CD4-positive, alpha-beta memory T cell (primary cell): ENCODE results near the gene DNAJB4. TPM values are rescaled to one million over a fixed set of nuclear protein-coding genes. Genes with fewer than 3 reads are reported as not detected.

Experiments
- CTCF ChIA-PET: fragments of 350-600 bp; sonication (Branson Sonifier 250); formaldehyde crosslinking; loops from one replicate; lab custom pipeline; 2021; ENCODE audit warnings: inconsistent platforms; ENCODE audit not compliant: partially characterized antibody; lab: Charles Lee
- POLR2A ChIA-PET: fragments of 350-600 bp; sonication (Branson Sonifier 250); formaldehyde crosslinking; loops from one replicate; lab custom pipeline; 2021; ENCODE audit not compliant: partially characterized antibody; lab: Charles Lee
- DNase-seq, 5 donors: peaks; one replicate each; pipeline versions ENCODE4 v3.0.0 to v3.0.0-alpha.2; 2020 to 2022; ENCODE audit warnings: mixed read lengths in 1 of 5
- H3K27ac ChIP-seq: one replicate; pipeline ENCODE4 v1.7.0; 2013; ENCODE audit warnings: low read depth, low read length
- H3K27me3 ChIP-seq: 2 replicates; pipeline ENCODE4 v1.7.0; 2013; ENCODE audit warnings: mild to moderate bottlenecking, low read length, moderate library complexity; ENCODE audit not compliant: insufficient read depth
- H3K36me3 ChIP-seq: 2 replicates; pipeline ENCODE4 v1.7.0; 2013; ENCODE audit warnings: mild to moderate bottlenecking, low read length, moderate library complexity; ENCODE audit not compliant: insufficient read depth
- H3K4me1 ChIP-seq: 2 replicates; pipeline ENCODE4 v1.7.0; 2013; ENCODE audit warnings: mild to moderate bottlenecking, low read length, moderate library complexity; ENCODE audit not compliant: insufficient read depth
- H3K4me3 ChIP-seq, 2 donors: one replicate each; pipeline ENCODE4 v1.7.0; 2013; ENCODE audit warnings: low read length in 2 of 2, mild to moderate bottlenecking in 1 of 2
- H3K9me3 ChIP-seq, 2 donors: one replicate each; pipeline ENCODE4 v1.7.0; 2013; ENCODE audit warnings: low read length in 2 of 2, control low read depth in 1 of 2; ENCODE audit not compliant: control insufficient read depth in 1 of 2
- H3K27ac Mint-ChIP-seq, 7 donors: one replicate each; pipeline ENCODE4 v1.8.0; 2020 to 2021; ENCODE audit warnings: mixed read lengths in 7 of 7, mild to moderate bottlenecking in 6 of 7, inconsistent platforms in 3 of 7, moderate library complexity in 3 of 7
- H3K27me3 Mint-ChIP-seq, 2 donors: one replicate each; pipeline ENCODE4 v1.8.0; 2020 to 2021; ENCODE audit warnings: mixed read lengths in 2 of 2
- H3K36me3 Mint-ChIP-seq, 2 donors: one replicate each; pipeline ENCODE4 v1.8.0; 2020 to 2021; ENCODE audit warnings: mixed read lengths in 2 of 2, inconsistent platforms in 1 of 2, mild to moderate bottlenecking in 1 of 2
- H3K4me1 Mint-ChIP-seq, 4 donors: one replicate each; pipeline ENCODE4 v1.8.0; 2020 to 2021; ENCODE audit warnings: mixed read lengths in 4 of 4, mild to moderate bottlenecking in 1 of 4
- H3K4me3 Mint-ChIP-seq, 8 donors: one replicate each; pipeline ENCODE4 v1.8.0; 2020 to 2021; ENCODE audit warnings: mixed read lengths in 8 of 8, mild to moderate bottlenecking in 7 of 8, moderate library complexity in 6 of 8, inconsistent platforms in 3 of 8
- H3K9me3 Mint-ChIP-seq, 8 donors: one replicate each; pipeline ENCODE4 v1.8.0; 2020 to 2021; ENCODE audit warnings: mixed read lengths in 8 of 8, mild to moderate bottlenecking in 5 of 8, inconsistent platforms in 3 of 8, moderate library complexity in 1 of 8
- intact Hi-C: fragments of 100-400 bp; cut with micrococcal nuclease; formaldehyde crosslinking; loops from one replicate; pipeline ENCODE4 v1.15.1; 2023
- polyA plus RNA-seq, 2 donors: library from polyadenylated mRNA; unstranded; fragments of 300-500 nt; fragmentation: Illumina TruSeq; gene quantifications; one replicate each; pipeline ENCODE4 v1.2.3, GENCODE V29; 2021
- total RNA-seq, 2 experiments: library from RNA; stranded (reverse); gene quantifications; one replicate each; pipeline ENCODE4 v1.2.3, GENCODE V29; 2021

The DNAJB4 gene
- total and polyA plus RNA-seq, 4 experiments from 2014 or later = 8.7 to 18.3 (median 12.6) TPM

DNA sequence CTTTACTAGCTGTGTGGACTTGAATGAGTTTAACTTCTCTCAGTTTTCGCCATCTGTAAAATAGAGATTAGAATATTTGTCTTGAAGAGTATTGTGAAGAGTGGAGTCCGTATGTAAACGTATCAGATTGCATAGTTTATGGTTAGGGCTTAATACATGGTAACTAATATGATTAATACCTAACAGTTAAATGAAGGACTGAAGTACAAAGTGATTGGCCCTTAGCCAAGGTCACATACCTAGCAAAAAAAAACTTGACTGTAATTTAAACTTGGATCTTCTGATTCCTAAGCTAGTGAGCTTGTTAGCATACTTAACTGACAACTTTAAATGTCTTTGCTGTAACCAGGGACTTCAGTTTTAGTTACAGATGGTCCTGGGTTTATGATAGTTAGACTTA is 42.9 kb downstream of the DNAJB4 start:
- POLR2A ChIA-PET = no interaction called here
- H3K27ac ChIP-seq = no peak overlapping the region
- no peak overlapping the region for H3K4me3 ChIP-seq
- H3K4me1 Mint-ChIP-seq = peaks cover 5 to 26% (median 18%) of the 10 kb centered on the region in 4 donors
- no peaks in the 10 kb centered on the region for H3K36me3 ChIP-seq
- no peak overlapping the region for H3K27ac Mint-ChIP-seq
- H3K9me3 Mint-ChIP-seq = peaks cover 0 to 4% (median 0%) of the 10 kb centered on the region in 8 donors
- H3K27me3 Mint-ChIP-seq = peaks cover 34 to 42% of the 10 kb centered on the region in 2 donors
- peaks cover 11% of the 10 kb centered on the region for H3K4me1 ChIP-seq
- CTCF ChIA-PET = interaction anchor here (1.1 to 1.5 kb wide), 2 partner anchors 66 to 69 kb away, joined by 3 to 6 read pairs; partner anchors contain the start of gene FUBP1
- peak overlapping the region in 1 of 8 donors; percentile 43 for H3K4me3 Mint-ChIP-seq
- no peak for DNase-seq
- H3K9me3 ChIP-seq = no peaks in the 10 kb centered on the region
- H3K27me3 ChIP-seq = peaks cover 14% of the 10 kb centered on the region
- peaks cover 0 to 1% of the 10 kb centered on the region in 2 donors for H3K36me3 Mint-ChIP-seq
- intact Hi-C loops = no loop called here

GRCh38 chr1:78048446-78048845 is 43.7 kb downstream of the DNAJB4 start:
- peaks cover 5 to 23% (median 18%) of the 10 kb centered on the region in 4 donors for H3K4me1 Mint-ChIP-seq
- H3K27ac ChIP-seq = no peak overlapping the region
- intact Hi-C loops = no loop called here
- peaks cover 11% of the 10 kb centered on the region for H3K4me1 ChIP-seq
- POLR2A ChIA-PET = no interaction called here
- peaks cover 14% of the 10 kb centered on the region for H3K27me3 ChIP-seq
- no peak overlapping the region for H3K4me3 ChIP-seq
- peaks cover 0 to 4% (median 0%) of the 10 kb centered on the region in 8 donors for H3K9me3 Mint-ChIP-seq
- CTCF ChIA-PET = interaction anchor here (1.1 kb wide), 1 partner anchor 70 kb away, joined by 3 read pairs; the partner anchor contains the start of gene FUBP1
- H3K36me3 ChIP-seq = no peaks in the 10 kb centered on the region
- no peak for DNase-seq
- H3K9me3 ChIP-seq = no peaks in the 10 kb centered on the region
- no peak overlapping the region for H3K27ac Mint-ChIP-seq
- H3K4me3 Mint-ChIP-seq = peak overlapping the region in 2 of 8 donors; percentile 33 to 47
- peaks cover 34 to 39% of the 10 kb centered on the region in 2 donors for H3K27me3 Mint-ChIP-seq
- peaks cover 0 to 1% of the 10 kb centered on the region in 2 donors for H3K36me3 Mint-ChIP-seq

GRCh38 chr1:78049396-78049795 is 44.7 kb downstream of the DNAJB4 start:
- Mint-ChIP-seq H3K27me3 (peaks cover 34 to 37% of the 10 kb centered on the region in 2 donors), H3K9me3 (peaks cover 0 to 4% (median 0%) of the 10 kb centered on the region in 8 donors), H3K4me3 (no peak overlapping the region), H3K36me3 (peaks cover 0 to 1% of the 10 kb centered on the region in 2 donors), H3K4me1 (peaks cover 5 to 22% (median 19%) of the 10 kb centered on the region in 4 donors), H3K27ac (peak overlapping the region in 1 of 7 donors; percentile 21)
- peaks cover 13% of the 10 kb centered on the region for H3K27me3 ChIP-seq
- POLR2A ChIA-PET = no interaction called here
- H3K4me1 ChIP-seq = peaks cover 11% of the 10 kb centered on the region
- CTCF ChIA-PET = interaction anchor here (0.7 to 1.4 kb wide), 2 partner anchors 8 to 82 kb away, joined by 3 read pairs; no protein-coding TSS in a partner anchor
- intact Hi-C loops = no loop called here
- no peak for DNase-seq
- no peak overlapping the region for H3K4me3 ChIP-seq
- no peaks in the 10 kb centered on the region for H3K9me3 ChIP-seq
- no peak overlapping the region for H3K27ac ChIP-seq
- no peaks in the 10 kb centered on the region for H3K36me3 ChIP-seq

DNA sequence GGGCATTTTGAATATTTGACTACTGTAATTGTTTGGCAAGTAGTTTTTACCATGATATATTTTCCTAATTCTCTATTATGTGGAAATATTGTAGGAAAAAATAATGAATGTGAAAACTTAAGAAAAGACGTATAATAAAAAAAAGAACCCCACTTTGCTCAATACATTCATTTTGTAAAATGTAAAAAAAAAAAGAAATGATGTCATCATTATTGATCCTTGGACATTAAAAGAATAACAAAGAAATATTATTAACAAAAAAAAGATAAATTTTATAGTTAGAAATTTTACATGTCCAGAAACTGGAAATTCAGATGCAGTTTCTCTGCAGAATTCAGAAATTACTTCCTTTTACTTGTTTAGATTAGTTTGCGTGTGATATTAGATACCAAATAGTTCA is 46.3 kb downstream of the DNAJB4 start:
- H3K27ac Mint-ChIP-seq = no peak overlapping the region
- no peaks in the 10 kb centered on the region for H3K36me3 Mint-ChIP-seq
- CTCF ChIA-PET = no interaction called here
- H3K9me3 Mint-ChIP-seq = peaks cover 0 to 2% (median 0%) of the 10 kb centered on the region in 8 donors
- Histone ChIP-seq H3K27me3 (no peaks in the 10 kb centered on the region), H3K27ac (no peak overlapping the region), H3K36me3 (no peaks in the 10 kb centered on the region), H3K4me1 (peaks cover 6% of the 10 kb centered on the region), H3K4me3 (no peak overlapping the region), H3K9me3 (no peaks in the 10 kb centered on the region)
- peaks cover 4 to 13% (median 8%) of the 10 kb centered on the region in 4 donors for H3K4me1 Mint-ChIP-seq
- intact Hi-C loops = no loop called here
- peaks cover 21 to 25% of the 10 kb centered on the region in 2 donors for H3K27me3 Mint-ChIP-seq
- no peak overlapping the region for H3K4me3 Mint-ChIP-seq
- no peak for DNase-seq
- POLR2A ChIA-PET = no interaction called here

GRCh38 chr1:78052685-78053405 is 48.1 kb downstream of the DNAJB4 start:
- Histone ChIP-seq H3K27me3 (no peaks in the 10 kb centered on the region), H3K36me3 (no peaks in the 10 kb centered on the region), H3K27ac (no peak overlapping the region), H3K9me3 (no peaks in the 10 kb centered on the region), H3K4me3 (no peak overlapping the region), H3K4me1 (no peaks in the 10 kb centered on the region)
- peaks cover 7 to 10% of the 10 kb centered on the region in 2 donors for H3K27me3 Mint-ChIP-seq
- intact Hi-C loops = no loop called here
- peaks cover 0 to 3% (median 2%) of the 10 kb centered on the region in 4 donors for H3K4me1 Mint-ChIP-seq
- H3K27ac Mint-ChIP-seq = no peak overlapping the region
- no peaks in the 10 kb centered on the region for H3K36me3 Mint-ChIP-seq
- no peak for DNase-seq
- ChIA-PET CTCF (no interaction called here), POLR2A (no interaction called here)
- peaks cover 0 to 2% (median 0%) of the 10 kb centered on the region in 8 donors for H3K9me3 Mint-ChIP-seq
- no peak overlapping the region for H3K4me3 Mint-ChIP-seq

GRCh38 chr1:78053498-78053897 is 48.8 kb downstream of the DNAJB4 start:
- Mint-ChIP-seq H3K36me3 (no peaks in the 10 kb centered on the region), H3K4me3 (no peak overlapping the region), H3K27ac (no peak overlapping the region), H3K9me3 (peaks cover 0 to 4% (median 0%) of the 10 kb centered on the region in 8 donors), H3K4me1 (peaks cover 0 to 3% (median 2%) of the 10 kb centered on the region in 4 donors), H3K27me3 (peaks cover 7% of the 10 kb centered on the region in 2 donors)
- no peak for DNase-seq
- Histone ChIP-seq H3K4me3 (no peak overlapping the region), H3K9me3 (no peaks in the 10 kb centered on the region), H3K27ac (no peak overlapping the region), H3K4me1 (no peaks in the 10 kb centered on the region), H3K27me3 (no peaks in the 10 kb centered on the region), H3K36me3 (no peaks in the 10 kb centered on the region)
- intact Hi-C loops = no loop called here
- CTCF ChIA-PET = no interaction called here
- POLR2A ChIA-PET = no interaction called here

DNA sequence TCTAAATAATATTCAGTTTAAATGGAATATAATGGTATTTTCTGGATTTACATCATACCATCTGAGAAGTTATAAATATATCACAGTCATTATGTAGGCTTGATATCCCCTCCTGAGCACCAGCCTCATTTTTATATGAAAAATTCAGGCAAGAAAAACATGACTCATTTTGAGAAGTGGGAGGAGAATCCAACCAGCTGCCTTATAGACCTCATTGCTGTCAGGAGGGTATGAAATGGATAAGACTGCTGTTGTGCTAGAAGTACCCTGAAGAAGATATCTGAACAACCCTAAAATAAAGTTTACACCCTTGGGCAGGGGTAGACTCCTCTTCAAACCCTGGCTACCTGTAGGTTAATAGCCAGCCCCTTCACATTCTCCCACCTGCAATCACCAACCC is 49.8 kb downstream of the DNAJB4 start:
- H3K4me1 ChIP-seq = no peaks in the 10 kb centered on the region
- DNase-seq = no peak
- ChIA-PET POLR2A (interaction anchor here (0.7 kb wide), 1 partner anchor 45 kb away, joined by 3 read pairs; no protein-coding TSS in a partner anchor), CTCF (no interaction called here)
- H3K27ac Mint-ChIP-seq = no peak overlapping the region
- peaks cover 0 to 2% of the 10 kb centered on the region in 2 donors for H3K27me3 Mint-ChIP-seq
- no peak overlapping the region for H3K27ac ChIP-seq
- peaks cover 0 to 3% (median 1%) of the 10 kb centered on the region in 4 donors for H3K4me1 Mint-ChIP-seq
- H3K27me3 ChIP-seq = no peaks in the 10 kb centered on the region
- H3K9me3 Mint-ChIP-seq = peaks cover 0 to 4% (median 0%) of the 10 kb centered on the region in 8 donors
- H3K4me3 ChIP-seq = no peak overlapping the region
- no peaks in the 10 kb centered on the region for H3K36me3 ChIP-seq
- no peaks in the 10 kb centered on the region for H3K36me3 Mint-ChIP-seq
- no peaks in the 10 kb centered on the region for H3K9me3 ChIP-seq
- no peak overlapping the region for H3K4me3 Mint-ChIP-seq
- intact Hi-C loops = no loop called here
